Small intestine (tissue), 7 donors: ENCODE data around the gene KDM4B. TPM values are rescaled to one million over a fixed set of nuclear protein-coding genes. Genes with fewer than 3 reads are reported as not detected.

ENCODE experiments used
- DNase-seq, 2 donors: peaks; one replicate each; pipeline versions ENCODE4 v3.0.0 to v3.0.0-alpha.2; 2013
- FAIRE-seq: peaks from 2 replicates; lab custom pipeline; 2012; peaks lifted over from hg19 to GRCh38; lab: Jason Lieb, UNC
- H3K27ac ChIP-seq, 3 donors: one replicate each; pipeline ENCODE4 v1.5.1; 2013; ENCODE audit warnings: low read length in 2 of 3, mild to moderate bottlenecking in 2 of 3, control low read depth in 1 of 3, inconsistent platforms in 1 of 3, low read depth in 1 of 3, moderate library complexity in 1 of 3
- H3K27me3 ChIP-seq, 3 donors: one replicate each; pipeline ENCODE4 v1.6.1; 2013; ENCODE audit warnings: low read length in 3 of 3, inconsistent platforms in 1 of 3; ENCODE audit not compliant: control insufficient read depth in 3 of 3, insufficient read depth in 3 of 3
- H3K36me3 ChIP-seq, 3 donors: one replicate each; pipeline ENCODE4 v1.6.1; 2013; ENCODE audit warnings: low read length in 3 of 3, inconsistent platforms in 1 of 3, low read depth in 1 of 3, mild to moderate bottlenecking in 1 of 3, moderate library complexity in 1 of 3; ENCODE audit not compliant: control insufficient read depth in 3 of 3, insufficient read depth in 2 of 3
- H3K4me1 ChIP-seq, 3 donors: one replicate each; pipeline ENCODE4 v1.6.1; 2013; ENCODE audit warnings: low read length in 2 of 3, inconsistent platforms in 1 of 3, low read depth in 1 of 3, mild to moderate bottlenecking in 1 of 3, moderate library complexity in 1 of 3; ENCODE audit not compliant: control insufficient read depth in 3 of 3, insufficient read depth in 2 of 3
- H3K4me3 ChIP-seq, 3 donors: one replicate each; pipeline ENCODE4 v1.5.1; 2013; ENCODE audit warnings: low read length in 3 of 3, control low read depth in 1 of 3, inconsistent platforms in 1 of 3, low read depth in 1 of 3, mild to moderate bottlenecking in 1 of 3, moderate library complexity in 1 of 3
- H3K9me3 ChIP-seq, 2 donors: one replicate each; pipeline ENCODE4 v1.6.1; 2013; ENCODE audit warnings: low read depth in 1 of 2, low read length in 1 of 2; ENCODE audit not compliant: control insufficient read depth in 2 of 2, insufficient read depth in 1 of 2
- WGBS, 3 donors: extraction: QIAGEN DNeasy Blood & Tissue Kit; methylation state at CpG; one replicate each; pipeline ENCODE4 v1.1.7; 2013; 5-methylcytosine and 5-hydroxymethylcytosine counted together
- polyA plus RNA-seq, 4 donors: library from polyadenylated mRNA; stranded (reverse) in 3 of 4; unstranded in 1 of 4; fragments of 200-250 nt in 3 of 4; fragments of 120-200 nt in 1 of 4; gene quantifications; one replicate each; pipeline versions ENCODE4 v1.2.1 to v1.2.3, GENCODE V29; 2013
- donor health status: healthy with polysubstance abuse.
- donor health status: control.
- donor health status: control.
- donor health status: Bipolar disorder and iron deficiency.
- donor health status: healthy.

The KDM4B gene
- polyA plus RNA-seq, 4 donors, result 8.1 to 12.0 (median 10.6) TPM

DNA sequence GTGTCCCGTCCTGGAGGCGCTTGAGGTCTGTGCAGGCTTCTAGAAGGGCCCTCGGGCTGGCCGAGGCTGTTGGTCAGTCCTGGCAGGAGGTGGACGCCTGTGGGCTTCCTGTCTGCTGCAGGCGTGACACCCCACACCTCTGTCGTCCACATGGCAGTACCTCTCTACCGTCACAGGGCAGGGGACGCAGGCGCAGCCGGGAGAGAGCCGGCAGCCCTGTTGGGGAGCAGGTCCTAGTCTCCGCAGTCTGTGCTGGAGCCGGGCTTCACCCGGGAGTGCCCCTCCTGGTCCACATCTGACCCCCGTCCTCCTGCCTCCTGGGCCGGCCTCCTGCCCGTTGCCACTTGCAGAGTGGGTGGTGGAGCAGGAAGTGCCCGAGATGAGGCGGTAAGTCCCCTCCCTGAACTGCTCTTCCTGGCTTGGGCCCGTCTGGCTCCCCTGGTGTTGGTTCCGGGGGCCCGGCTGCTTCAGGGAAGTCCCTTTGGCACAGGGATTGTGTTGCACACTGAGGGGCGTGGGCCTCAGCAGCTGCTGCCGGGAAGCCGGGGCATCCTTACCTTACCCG, 106.0 kb downstream of the KDM4B start:
- Histone ChIP-seq H3K4me3 (no peak overlapping the region), H3K36me3 (peaks cover 7 to 84% (median 7%) of the 10 kb centered on the region in 3 donors), H3K9me3 (no peaks in the 10 kb centered on the region), H3K27me3 (no peaks in the 10 kb centered on the region), H3K4me1 (no peaks in the 10 kb centered on the region), H3K27ac (no peak overlapping the region)
- 79 to 93% (median 88%) methylated on average over 26 to 27 of the region's 27 CpGs for WGBS, 3 donors
- FAIRE-seq (no peak), DNase-seq (no peak)

DNA sequence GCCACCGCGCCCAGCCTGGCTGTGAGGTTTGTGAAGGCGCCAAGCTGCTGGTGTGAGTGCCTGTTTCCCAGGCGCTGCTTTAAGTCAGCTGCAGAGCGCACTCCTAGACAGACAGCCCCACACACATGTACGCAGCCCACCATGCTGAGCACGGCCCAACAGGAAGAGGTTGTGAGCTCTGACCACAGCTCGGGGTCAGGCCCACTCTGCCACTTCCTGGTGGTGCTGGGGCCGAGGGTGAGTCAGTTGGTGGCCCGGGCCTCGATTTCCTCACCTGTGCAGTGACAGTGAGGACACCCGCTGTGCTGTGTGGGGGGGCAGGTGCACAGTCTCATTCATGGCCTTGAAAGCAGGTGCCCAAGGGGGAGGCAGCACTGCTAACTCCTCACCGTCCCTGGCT, 106.7 kb downstream of the KDM4B start:
- no peak overlapping the region for H3K4me3 ChIP-seq
- DNase-seq, result no peak
- no peaks in the 10 kb centered on the region for H3K4me1 ChIP-seq
- no peaks in the 10 kb centered on the region for H3K27me3 ChIP-seq
- FAIRE-seq, result no peak
- peaks cover 7 to 89% (median 7%) of the 10 kb centered on the region in 3 donors for H3K36me3 ChIP-seq
- no peak overlapping the region for H3K27ac ChIP-seq
- WGBS, 3 donors, result 68 to 87% (median 75%) methylated on average over 13 of the region's 13 CpGs
- no peaks in the 10 kb centered on the region for H3K9me3 ChIP-seq

DNA sequence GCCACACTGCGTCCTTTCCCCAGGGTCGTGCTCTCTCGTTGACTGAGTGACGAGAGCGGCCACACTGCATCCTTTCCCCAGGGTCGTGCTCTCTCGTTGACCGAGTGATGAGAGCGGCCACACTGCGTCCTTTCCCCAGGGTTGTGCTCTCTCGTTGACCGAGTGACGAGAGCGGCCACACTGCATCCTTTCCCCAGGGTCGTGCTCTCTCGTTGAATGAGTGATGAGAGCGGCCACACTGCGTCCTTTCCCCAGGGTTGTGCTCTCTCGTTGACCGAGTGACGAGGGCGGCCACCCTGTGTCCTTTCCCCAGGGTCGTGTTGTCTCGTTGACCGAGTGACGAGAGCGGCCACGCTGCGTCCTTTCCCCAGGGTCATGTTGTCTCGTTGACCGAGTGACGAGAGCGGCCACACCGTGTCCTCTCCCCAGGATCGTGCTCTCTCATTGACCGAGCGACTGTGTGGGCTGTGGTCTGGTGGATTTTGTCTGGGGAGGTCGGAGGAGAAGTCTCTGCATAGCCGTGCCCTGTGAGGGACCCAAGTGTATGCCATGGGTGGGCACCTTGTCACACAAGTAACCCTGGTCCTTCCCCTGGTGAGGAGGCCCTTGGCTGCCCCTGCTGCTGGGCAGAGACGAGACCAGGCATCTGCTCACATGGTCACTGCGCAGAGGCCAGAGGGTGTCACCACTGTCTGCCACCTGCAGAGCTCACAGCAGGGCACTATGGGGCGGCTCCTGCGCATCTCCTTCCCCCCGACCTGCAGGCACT, 107.7 kb downstream of the KDM4B start:
- Histone ChIP-seq H3K27me3 (no peaks in the 10 kb centered on the region), H3K36me3 (peaks cover 7 to 89% (median 11%) of the 10 kb centered on the region in 3 donors), H3K4me3 (no peak overlapping the region), H3K4me1 (no peaks in the 10 kb centered on the region), H3K9me3 (no peaks in the 10 kb centered on the region), H3K27ac (no peak overlapping the region)
- WGBS, 3 donors, result 87 to 93% (median 92%) methylated on average over 36 to 39 of the region's 44 CpGs
- FAIRE-seq (no peak), DNase-seq (no peak)

DNA sequence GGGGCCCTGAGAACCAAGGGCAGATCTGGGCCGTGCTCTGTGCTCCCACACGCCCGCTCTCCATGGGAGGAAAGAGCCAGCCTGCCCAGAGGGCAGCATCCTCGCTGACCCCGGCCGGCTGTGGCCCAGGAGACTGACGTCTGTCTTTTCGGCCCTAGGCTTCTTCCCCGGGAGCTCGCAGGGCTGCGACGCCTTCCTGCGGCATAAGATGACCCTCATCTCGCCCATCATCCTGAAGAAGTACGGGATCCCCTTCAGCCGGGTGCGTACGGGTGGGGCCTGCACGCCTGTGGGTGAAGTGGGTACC, 108.2 kb downstream of the KDM4B start:
- H3K4me1 ChIP-seq, result no peaks in the 10 kb centered on the region
- FAIRE-seq, result no peak
- no peaks in the 10 kb centered on the region for H3K27me3 ChIP-seq
- WGBS, 3 donors, result 93 to 97% (median 96%) methylated on average over 17 to 19 of the region's 19 CpGs
- no peaks in the 10 kb centered on the region for H3K9me3 ChIP-seq
- no peak overlapping the region for H3K27ac ChIP-seq
- peaks cover 7 to 89% (median 11%) of the 10 kb centered on the region in 3 donors for H3K36me3 ChIP-seq
- no peak for DNase-seq
- no peak overlapping the region for H3K4me3 ChIP-seq

DNA sequence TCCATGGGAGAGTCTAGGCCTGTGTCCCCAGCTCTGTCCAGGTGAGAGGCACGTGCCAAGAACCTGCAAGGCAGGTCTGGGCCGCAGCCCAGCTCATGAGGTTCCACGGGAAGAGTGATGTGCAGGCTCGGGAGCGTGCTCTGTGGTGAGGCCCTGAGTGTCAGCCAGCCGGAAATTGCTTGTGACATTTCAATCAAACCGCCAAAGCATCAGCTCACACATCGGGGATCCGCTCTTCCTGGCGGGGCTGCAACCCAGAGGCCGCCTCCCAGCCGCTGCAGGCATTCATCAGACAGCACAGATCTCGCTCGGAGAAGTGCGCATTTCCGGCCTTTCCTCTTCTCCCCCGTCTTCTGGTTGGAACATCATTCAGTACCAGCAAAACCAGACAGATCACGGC, 109.3 kb downstream of the KDM4B start:
- FAIRE-seq (no peak), DNase-seq (no peak)
- H3K27me3 ChIP-seq, result no peaks in the 10 kb centered on the region
- H3K9me3 ChIP-seq, result no peaks in the 10 kb centered on the region
- H3K27ac ChIP-seq, result no peak overlapping the region
- no peaks in the 10 kb centered on the region for H3K4me1 ChIP-seq
- no peak overlapping the region for H3K4me3 ChIP-seq
- 84 to 94% (median 89%) methylated on average over 18 of the region's 18 CpGs for WGBS, 3 donors
- H3K36me3 ChIP-seq, result peaks cover 13 to 92% (median 14%) of the 10 kb centered on the region in 3 donors

DNA sequence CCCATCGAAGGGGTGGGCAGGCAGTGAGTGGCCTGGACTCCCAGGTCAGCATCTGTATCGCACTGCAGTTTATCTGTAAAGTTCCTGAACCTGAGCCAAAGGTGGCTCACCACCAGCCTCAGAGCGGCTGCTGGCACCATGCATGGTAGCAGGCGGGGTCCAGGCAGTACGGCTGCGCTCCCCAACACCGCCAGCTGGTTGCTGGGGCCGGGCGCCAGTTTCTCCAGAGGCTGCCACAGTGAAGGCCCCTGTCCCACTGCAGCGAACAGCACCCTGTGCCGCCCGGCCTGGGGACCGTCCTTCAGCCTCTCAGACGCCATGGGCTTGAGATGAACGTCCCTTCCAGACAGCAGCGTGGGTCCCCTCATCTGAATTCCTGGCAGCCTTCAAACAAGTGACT, 109.8 kb downstream of the KDM4B start:
- 91 to 94% (median 92%) methylated on average over 16 of the region's 16 CpGs for WGBS, 3 donors
- Histone ChIP-seq H3K4me1 (no peaks in the 10 kb centered on the region), H3K27ac (no peak overlapping the region), H3K27me3 (no peaks in the 10 kb centered on the region), H3K4me3 (no peak overlapping the region), H3K36me3 (peaks cover 13 to 91% (median 14%) of the 10 kb centered on the region in 3 donors), H3K9me3 (no peaks in the 10 kb centered on the region)
- DNase-seq (no peak), FAIRE-seq (no peak)

DNA sequence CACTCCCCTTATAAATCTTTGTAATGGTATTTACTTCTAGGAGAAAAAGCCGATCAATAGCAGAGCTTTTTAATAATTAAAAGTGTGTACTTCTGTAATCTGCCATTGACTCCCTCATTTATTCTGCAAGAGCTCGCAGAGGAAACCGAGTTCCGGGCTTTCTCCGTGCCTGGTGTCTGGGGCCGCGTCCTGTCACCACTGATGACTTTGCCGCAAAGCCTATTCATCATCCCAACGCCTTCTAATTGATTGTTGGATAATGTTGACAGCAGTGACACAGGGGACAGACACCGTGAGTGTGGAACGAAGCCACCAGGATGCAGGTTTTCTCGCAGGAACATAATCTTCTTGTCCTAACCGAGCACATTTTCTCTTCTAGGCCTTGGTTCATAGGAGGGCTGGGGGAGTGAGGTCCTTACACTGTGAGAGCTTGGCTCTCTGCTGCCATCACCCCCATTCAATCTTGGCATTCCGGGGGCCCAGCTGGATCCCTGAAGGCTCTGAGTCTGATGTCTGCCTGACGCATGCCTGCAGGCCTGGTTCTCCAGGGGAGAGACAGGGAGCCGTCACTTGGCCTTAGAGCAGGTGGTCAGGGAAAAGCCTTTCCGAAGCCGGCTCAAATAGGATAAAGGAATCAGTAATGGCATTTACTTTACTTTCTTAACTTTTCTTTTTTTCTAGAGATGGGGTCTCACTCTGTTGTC, 110.3 kb downstream of the KDM4B start:
- Histone ChIP-seq H3K27ac (no peak overlapping the region), H3K9me3 (no peaks in the 10 kb centered on the region), H3K27me3 (no peaks in the 10 kb centered on the region), H3K4me1 (no peaks in the 10 kb centered on the region), H3K36me3 (peaks cover 13 to 87% (median 14%) of the 10 kb centered on the region in 3 donors), H3K4me3 (no peak overlapping the region)
- no peak for DNase-seq
- 93 to 98% (median 93%) methylated on average over 18 of the region's 18 CpGs for WGBS, 3 donors
- FAIRE-seq, result no peak

DNA sequence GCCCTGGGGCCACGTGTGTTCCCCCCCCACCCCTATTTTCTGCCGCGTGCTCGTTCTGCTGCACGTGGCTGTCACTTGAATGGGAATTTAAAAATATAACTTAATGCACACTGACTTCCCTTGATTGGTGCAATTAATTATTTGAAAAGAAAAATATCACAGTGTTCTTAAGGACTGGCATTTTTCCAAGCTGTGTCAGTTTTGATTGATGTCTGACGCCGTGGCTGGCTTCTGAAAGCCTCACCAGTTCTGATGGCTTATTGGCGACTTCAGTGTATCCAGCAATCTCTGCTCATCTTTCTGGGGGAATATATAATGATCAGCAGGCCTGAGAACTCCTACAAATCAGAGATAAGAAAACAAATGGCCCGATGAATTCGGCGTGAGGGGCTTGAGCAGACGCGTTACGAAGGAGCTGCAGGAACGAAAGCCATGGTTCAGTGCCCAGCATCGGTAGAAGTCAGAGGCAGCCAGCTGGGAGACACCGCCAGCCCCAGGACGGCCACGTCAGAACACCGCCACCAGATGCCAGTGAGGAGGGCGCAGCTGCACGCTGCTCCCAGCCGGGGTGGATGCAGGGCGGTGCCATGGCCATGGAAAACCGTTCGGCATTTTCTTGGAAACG, 111.2 kb downstream of the KDM4B start:
- H3K27ac ChIP-seq, result no peak overlapping the region
- FAIRE-seq, result no peak
- peaks cover 14 to 79% (median 14%) of the 10 kb centered on the region in 3 donors for H3K36me3 ChIP-seq
- H3K9me3 ChIP-seq, result no peaks in the 10 kb centered on the region
- H3K4me1 ChIP-seq, result no peaks in the 10 kb centered on the region
- no peak overlapping the region for H3K4me3 ChIP-seq
- no peak for DNase-seq
- no peaks in the 10 kb centered on the region for H3K27me3 ChIP-seq
- 89 to 93% (median 92%) methylated on average over 27 of the region's 27 CpGs for WGBS, 3 donors
